Stimulated activated CD4-positive, alpha-beta T cell treated with anti-CD3 and anti-CD28 coated beads, Interleukin-2, amount 100 ng/mL, for 4 hours (primary cell): ENCODE data around the gene C2orf72.
"Not testable (repeated sequence)": the region's sequence is repeated elsewhere in the genome, so short reads cannot be mapped to it uniquely, and the experiment has no call there.

ENCODE experiments used
- DNase-seq: peaks from one replicate; pipeline ENCODE4 v3.0.0-alpha.2; 2020; ENCODE audit warnings: low read depth

The C2orf72 gene

DNA sequence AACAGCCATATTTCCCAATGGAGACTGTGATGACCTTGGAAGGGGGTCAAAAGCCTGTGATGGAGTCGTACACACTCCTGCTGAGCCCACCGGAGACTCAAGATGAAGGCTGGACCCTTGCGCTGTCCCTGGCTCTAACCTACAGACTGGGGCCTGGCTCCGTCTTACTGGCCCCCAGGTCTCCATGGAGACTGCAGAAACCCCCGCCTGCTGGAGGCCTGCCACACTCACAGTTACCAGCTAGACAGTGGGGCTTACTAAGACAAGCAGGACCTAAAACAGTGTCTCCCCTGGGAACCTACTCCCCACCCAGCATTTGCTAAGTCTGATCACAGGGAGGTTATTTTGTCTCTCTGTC is 9.6 kb downstream of the C2orf72 start:
- no peak for DNase-seq

DNA sequence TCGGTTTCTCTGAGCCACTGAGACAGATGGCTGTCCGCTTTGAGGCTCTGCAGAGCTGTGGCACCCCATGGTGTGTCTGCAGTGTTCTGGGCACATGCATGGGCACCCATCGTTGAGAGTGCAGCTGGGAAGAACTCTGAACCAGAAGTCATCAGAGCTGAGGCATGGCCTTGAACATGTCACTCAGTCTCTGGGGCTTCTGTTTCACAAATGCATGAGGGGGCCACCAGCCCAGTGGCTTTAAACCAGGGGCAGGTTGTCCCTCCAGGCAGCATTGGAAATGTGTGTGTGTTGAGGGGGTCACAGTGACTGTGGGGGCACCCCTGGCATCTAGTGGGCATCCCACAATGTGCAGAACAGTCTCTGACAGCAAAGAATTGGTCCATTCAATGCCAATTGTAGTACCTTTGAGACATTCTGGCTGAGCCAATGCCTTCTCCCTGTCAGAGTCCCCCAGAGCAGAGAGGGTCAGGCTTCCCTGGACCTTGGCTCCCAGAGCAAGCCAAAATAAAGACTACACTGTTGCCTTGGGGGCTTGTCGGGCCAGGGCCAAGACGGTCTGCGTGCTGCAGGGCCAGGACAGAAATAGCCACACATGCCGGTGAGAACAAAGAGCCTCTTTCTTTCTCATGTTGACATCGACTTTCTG is 10.1 kb downstream of the C2orf72 start:
- no peak for DNase-seq

DNA sequence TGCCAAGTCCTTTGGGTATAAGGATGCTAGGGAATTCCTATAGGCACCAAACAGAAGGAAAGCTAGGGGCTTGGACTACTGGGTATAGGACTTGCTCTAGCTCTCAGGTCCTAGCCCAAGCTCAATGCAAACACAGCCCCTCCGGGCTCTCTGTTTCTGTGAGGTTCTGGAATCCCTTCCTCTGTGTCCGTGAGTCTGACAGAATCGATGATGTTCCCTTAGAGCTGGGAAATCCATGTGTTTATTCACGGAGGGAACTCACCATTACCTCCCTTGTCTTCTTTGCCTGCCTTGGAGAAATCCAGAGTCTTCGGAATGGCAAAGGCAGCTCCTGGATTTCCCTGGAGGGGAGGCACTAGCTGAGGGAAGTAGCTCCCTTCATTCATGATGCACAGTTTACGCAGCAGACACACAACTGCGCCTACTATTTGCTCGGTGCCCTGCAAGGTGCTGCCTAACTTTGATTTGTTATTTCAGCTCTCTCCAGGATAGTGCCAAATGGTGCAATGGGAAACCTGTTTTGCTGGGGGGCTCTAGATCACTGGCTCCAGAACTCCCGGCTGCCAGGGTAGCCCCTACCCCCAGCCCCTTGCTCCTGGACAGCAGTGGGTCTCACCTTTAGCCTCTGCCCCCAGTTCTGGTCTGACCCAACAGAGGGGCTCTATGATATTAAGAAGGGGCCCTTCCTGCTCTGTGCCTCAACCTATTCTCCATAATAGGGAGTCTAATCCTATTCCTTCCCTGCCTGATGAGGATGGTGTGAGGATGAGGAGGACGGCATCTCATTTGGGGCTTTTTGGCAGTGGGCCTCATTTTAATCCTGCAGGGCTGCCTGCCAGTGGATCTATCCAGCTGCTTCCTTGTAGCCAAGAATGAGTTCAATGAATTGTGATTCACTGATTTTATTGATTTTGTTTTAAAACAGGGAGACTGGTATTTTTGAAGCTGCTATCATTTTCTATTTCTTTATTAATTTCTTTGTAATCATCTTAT is 10.9 kb downstream of the C2orf72 start:
- DNase-seq = no peak

DNA sequence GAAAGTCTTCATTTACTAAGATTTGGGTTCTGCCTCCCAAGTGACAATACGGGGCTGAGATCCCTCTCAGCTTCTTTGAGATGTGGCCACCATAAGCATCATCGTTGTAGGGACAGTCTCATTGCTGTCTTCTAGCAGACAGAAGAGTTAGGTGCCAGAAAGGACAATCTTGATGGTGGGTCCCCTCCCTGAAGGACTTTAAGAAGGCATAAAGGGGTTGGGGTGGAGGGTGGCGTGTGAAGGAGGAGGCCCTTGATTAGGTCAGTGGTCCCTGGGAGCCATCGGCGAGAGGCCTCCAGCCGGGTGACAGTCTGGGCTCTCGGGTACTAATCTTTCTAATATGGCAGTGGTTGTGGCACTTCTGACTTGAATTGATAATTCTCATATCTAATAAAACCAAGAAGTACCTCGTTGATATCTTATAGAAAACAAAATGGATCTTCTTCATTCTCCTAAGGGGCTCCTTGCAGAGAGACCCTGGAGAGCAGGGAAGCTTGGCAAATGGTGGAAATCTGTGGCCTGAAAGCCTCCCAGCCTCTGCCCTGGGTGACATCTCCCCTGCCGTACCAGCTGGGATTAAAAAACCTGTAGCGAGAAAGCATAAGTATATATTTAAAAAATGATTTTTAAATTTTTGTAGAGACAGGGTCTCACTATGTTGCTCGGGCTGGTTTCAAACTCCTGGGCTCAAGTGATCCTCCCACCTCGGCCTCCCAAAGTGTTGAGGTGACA is 12.1 kb downstream of the C2orf72 start:
- DNase-seq = no peak

GRCh38 chr2:231050018-231050901 is 12.9 kb downstream of the C2orf72 start:
- DNase-seq = no peak

DNA sequence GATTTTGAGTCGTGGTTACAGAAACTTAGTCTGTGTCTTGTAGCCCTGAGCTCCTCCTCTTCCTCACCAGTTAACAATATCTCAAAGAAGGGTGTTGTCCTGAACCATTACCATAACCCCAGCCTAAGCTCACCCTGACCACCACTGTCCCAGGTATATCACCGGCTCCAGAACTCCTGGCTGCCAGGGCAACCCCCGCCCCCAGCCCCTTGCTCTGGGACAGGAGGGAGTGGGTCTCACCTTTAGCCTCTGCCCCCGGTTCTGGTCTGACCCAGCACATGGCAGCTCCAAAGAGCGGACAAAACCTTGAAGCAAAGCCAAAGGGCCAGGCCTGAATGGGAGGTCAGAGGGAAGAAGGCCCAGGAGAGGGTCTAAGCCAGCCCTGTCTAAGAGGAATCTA is 13.8 kb downstream of the C2orf72 start:
- DNase-seq = no peak

DNA sequence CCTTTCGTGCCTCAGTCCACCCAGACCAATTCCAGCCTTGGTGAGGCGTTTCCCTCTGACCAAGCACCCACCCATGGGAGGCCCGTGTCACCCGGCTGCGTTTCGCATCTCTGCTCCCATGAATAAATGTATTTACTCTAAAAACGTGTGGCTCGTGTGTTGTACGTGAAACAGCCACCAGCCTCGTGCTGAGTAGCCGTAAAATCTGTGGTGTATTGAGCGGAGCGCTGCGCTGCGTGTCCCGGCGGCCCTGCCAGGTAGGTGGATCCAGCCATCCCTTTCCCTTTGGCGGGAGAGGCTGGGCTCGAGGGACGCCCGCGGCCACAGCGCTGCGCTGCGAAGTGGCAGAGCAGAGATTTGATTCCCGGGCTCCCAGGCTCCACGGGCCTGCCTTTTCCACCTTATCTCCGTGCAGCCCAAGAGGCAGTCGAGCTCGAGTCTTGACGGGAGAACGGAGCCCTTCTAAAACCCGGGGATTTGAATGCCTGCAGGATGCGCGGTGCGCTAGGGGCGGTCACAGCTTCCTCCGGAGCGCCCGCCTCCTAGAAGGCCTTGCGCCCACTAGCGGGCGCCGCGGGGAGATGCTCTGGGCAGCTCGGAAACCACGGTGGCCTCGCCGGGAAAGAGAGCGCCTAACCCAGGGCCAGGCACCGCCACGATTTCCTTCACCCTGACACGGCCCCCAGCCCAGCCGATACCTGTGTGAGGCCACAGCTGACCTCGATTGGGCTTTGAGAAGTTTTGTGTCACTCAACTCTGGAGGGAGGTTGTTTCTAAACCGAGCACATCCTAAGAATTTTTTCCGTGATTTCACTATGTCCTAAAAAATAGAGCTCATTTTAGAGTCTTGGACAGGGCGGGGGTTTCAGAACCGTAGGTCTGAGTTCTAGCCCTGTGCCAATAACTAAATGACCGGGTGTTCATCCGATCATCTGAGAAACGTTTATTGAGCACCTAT is 15.4 kb downstream of the C2orf72 start:
- DNase-seq = peak; percentile 71

- no peak for DNase-seq
These were observed 16.5 kb downstream of the C2orf72 start for GRCh38 chr2:231053846-231054245.

GRCh38 chr2:231056453-231057416 is 19.4 kb downstream of the C2orf72 start, which contains the start of gene PSMD1:
PSMD1 (plus strand) TSS chr2:231056867; CDS start chr2:231057026, 159 bp downstream.
- peak; percentile 88 for DNase-seq

DNA sequence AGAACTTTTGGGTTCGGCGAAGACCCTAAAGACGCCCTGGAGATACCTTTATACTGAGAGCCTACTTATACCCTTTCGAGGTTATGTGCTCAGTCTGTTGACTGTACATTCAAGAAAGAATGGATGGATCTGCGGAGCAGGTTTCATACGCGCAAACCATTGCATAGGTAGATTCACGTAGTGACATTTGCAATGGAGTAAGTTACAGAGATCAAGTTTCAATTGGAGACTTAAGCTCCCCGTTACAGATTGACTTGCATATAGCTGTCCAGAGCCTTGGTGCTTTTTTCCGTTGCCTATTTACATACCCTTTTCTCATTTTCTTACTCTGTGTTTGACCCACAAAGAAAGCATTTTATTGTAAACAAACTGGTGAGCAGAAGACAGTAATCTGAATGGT is 20.3 kb downstream of the C2orf72 start:
- DNase-seq = no peak

DNA sequence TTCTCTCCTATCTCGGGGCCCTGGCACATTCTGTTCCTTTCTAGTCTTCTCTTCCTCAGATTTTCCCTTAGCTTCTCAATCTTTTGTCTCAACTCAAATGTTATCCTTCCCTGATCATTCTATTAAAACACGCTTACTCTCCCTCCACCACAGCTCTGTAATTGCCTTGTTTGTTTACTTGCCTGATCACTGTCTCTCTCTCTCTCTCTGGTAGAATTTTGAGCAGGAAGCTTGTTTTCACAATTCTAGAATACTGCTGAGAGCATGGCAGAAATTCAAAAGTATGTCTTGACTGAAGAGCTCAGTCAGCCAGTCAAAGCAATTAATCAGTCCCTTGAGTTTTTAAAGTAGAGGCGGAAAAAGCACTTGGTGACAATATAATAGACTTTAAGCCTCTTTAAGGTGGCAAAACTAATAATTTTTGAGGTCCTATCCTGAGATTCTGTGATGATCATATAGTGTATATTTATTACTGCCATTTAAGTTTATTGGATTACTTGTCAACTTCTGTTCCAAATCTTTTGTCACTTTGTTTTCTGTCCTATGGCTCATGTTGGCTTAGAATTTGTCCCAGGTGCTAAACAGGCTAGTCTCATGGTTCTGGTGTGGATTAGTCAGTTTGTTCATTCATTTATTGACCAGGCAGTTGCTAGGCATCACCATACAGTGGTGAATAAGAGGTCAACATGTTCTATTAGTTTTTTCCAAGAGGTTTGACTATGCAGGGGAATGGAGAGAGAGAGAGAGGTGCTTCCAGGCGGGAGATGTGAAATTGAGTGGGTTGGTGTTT is 21.6 kb downstream of the C2orf72 start:
- no peak for DNase-seq

DNA sequence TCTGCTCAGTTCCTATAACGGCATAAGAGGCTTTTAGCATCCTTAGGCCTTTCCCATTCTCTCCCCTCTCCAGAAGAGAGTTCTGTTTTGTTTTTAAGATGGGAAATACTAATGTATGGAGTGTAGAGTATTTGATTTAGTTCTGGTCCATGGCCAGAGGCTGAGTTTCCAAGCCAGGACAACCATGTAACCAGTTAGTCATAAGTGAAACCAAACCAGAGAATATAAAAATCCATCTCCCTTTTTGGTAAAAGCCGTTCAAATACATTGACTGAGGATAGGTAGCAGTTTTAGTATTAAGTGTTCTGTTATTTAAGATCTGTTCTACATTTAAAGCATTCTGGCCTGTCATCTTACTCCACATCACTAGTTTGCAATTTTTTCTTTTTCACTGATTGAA is 22.4 kb downstream of the C2orf72 start:
- DNase-seq = no peak

- no peak for DNase-seq
These were observed 25.5 kb downstream of the C2orf72 start for GRCh38 chr2:231062776-231063175.

- no peak for DNase-seq
These were observed 26.0 kb downstream of the C2orf72 start for GRCh38 chr2:231063347-231063746.

GRCh38 chr2:231065966-231066365 is 28.6 kb downstream of the C2orf72 start:
- DNase-seq = no peak

DNA sequence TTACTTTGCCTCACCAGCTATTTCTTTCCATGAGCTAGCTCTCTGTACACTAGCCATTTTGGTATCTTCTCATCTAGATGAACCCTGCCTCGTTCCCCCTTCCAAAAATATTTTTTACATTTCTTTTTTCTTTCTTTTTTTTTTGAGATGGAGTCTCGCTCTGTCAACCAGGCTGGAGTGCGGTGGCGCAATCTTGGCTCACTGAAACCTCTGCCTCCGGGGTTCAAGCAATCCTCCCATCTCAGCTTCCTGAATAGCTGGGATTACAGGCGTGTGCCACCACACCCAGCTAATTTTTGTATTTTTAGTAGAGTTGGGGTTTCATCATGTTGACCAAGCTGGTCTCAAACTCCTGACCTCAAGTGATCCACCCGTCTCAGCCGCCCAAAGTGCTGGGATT is 30.2 kb downstream of the C2orf72 start:
- not testable (repeated sequence) for DNase-seq

DNA sequence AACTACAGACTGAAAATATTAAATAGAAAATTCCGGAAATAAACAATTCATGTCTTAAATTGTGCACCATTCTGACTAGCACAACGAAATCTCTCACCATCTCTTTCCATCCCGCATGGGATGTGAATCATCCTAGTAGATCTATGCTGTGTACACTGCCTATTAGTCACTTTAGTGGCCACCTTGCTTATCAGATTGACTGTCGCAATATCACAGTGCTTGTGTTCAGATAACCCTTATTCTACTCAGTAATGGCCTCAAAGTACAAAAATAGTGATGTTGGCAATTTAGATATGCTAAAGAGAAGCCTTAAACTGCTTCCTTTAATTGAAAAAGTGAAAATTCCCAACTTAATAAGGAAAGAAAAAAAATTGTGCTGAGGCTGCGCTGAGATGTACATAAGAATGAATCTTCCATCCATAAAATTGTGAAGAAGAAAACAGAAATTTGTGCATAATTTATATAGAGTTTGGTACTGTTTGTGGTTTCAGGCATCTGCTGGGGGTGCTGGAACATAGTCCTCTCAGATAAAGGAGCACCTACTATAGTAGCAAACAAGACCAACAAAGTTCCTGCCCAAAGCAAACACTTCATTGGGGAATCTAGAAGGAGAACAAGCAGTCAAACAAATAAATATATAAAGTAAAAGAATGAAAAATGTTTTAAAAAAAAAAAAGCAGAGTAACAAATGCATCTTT is 31.4 kb downstream of the C2orf72 start:
- no peak for DNase-seq
